ENCODE data around the gene SAPCD2. TPM values are rescaled to one million over a fixed set of nuclear protein-coding genes. Genes with fewer than 3 reads are reported as not detected.

The SAPCD2 gene
- total and polyA plus RNA-seq, 2 of the 4 experiments (the other 2 are of a cell fraction) = 3.4 to 4.9 TPM

DNA sequence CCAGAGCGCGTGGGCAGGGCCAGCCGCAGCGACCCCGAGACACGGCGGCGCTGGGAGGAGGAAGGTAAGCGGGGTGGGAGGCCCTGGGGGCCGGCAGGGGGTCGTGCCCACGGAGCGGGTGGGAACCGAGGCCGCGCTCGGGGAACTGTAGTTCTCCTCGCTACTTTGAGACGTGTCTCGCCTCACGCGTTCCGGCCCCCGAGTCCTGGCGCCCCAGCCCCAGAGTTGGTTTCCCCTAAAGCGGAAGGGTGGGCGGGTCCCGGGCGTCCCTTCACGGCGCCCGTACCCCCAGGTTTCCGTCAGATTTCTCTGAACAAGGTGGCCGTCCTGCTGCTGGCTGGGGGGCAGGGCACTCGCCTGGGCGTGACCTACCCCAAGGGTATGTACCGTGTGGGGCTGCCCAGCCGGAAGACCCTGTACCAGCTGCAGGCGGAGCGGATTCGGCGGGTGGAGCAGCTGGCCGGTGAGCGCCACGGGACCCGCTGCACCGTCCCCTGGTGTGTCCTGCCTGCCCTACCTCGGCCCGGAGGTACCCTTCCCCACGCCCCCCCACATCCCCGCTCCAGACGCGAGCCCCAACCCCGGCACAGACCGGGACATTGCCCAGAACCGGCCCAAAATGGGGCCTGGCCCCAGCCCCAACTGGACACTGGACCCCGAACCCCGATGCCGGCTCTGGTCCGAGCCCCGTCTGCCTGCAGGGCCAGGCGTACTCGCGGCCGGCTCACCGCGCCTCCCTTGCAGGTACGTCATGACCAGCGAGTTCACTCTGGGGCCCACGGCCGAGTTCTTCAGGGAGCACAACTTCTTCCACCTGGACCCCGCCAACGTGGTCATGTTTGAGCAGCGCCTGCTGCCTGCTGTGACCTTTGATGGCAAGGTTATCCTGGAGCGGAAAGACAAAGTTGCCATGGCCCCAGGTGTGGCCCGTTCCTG, 7.7 kb upstream of the SAPCD2 start:
- peak overlapping the region; percentile 20 for H2AK5ac ChIP-seq (ENCODE audit: low read depth, low read length)
- H3K4me1 ChIP-seq (ENCODE audit: control insufficient read depth, insufficient read depth, low read length) = peaks cover 4% of the 10 kb centered on the region
- peak overlapping the region; percentile 84 for H3K4ac ChIP-seq (ENCODE audit: low read depth, low read length)
- H3K36me3 ChIP-seq (ENCODE audit: control insufficient read depth, insufficient read depth, low read length) = peaks cover 24% of the 10 kb centered on the region; the same call in 1 of the 2 replicates
- dilution Hi-C loops (cut with HindIII; ENCODE audit: low sequenced_read_pairs, unreplicated experiment) (no loop called here), intact Hi-C loops (cut with micrococcal nuclease) (no loop called here), in situ Hi-C loops (cut with MboI; ENCODE audit: low sequenced_read_pairs) (no loop called here)
- H3K4me3 ChIP-seq (ENCODE audit: insufficient read depth, low read depth, low read length) = peak overlapping the region; percentile 99
- no peaks in the 10 kb centered on the region for H3K27me3 ChIP-seq (ENCODE audit: control insufficient read depth, insufficient read depth, low read length)
- BruUV-seq (replicated peaks) = no TSS peak
- H4K20me1 ChIP-seq (ENCODE audit: insufficient read depth, low read length) = peaks cover 10% of the 10 kb centered on the region
- H2BK20ac ChIP-seq (ENCODE audit: low read depth, low read length) = no peak overlapping the region
- H3K14ac ChIP-seq (replicated peaks; ENCODE audit: low read depth, low read length) = peak overlapping the region; percentile 71
- H2AFZ ChIP-seq (replicated peaks; ENCODE audit: low read length, poor library complexity) = peak overlapping the region; percentile 94
- ChIA-PET POLR2A (ENCODE audit: unreplicated experiment) (no interaction called here), CTCF (interaction anchor here (1.5 kb wide), 1 partner anchor 31 kb away, joined by 5 read pairs; no protein-coding TSS in a partner anchor)
- H2BK120ac ChIP-seq (ENCODE audit: low read depth, low read length) = peak overlapping the region; percentile 40; the same call in 1 of the 2 replicates
- H2BK5ac ChIP-seq (ENCODE audit: low read depth, low read length, poor library complexity, severe bottlenecking) = peak overlapping the region; percentile 24
- peak overlapping the region; percentile 65 for H3K23ac ChIP-seq (ENCODE audit: low read depth, low read length)
- peak overlapping the region; percentile 4 for H4K91ac ChIP-seq (ENCODE audit: insufficient read depth, low read depth, low read length)
- peak overlapping the region; percentile 40 for H3K9ac ChIP-seq (ENCODE audit: low read depth, low read length)
- H3K79me1 ChIP-seq (ENCODE audit: low read depth in 1 of 2, low read length in 2 of 2) = peaks cover 8 to 34% of the 10 kb centered on the region in 2 experiments
- H3K9me3 ChIP-seq (ENCODE audit: control insufficient read depth, insufficient read depth, low read length) = no peaks in the 10 kb centered on the region
- no peak overlapping the region for H4K5ac ChIP-seq (ENCODE audit: low read depth, low read length)
- H4K8ac ChIP-seq (ENCODE audit: low read depth in 2 of 2, low read length in 2 of 2) = peak overlapping the region; percentile 41 to 67; a peak in 2 of 4 replicates
- no peak overlapping the region; the same call in 1 of the 2 replicates for H3K18ac ChIP-seq (ENCODE audit: low read depth, low read length)
- DNase-seq (no peak), ATAC-seq (ENCODE audit: low read depth) (peak; percentile 13)
- WGBS, 2 experiments (ENCODE audit: extremely low coverage in 2 of 2, insufficient read length in 1 of 2) = 22% methylated on average over 37 of the region's 76 CpGs; no CpG with 5 or more reads in 1 of the 2 experiments
- H3K27ac ChIP-seq (ENCODE audit: insufficient read depth, low read length) = peak overlapping the region; percentile 13; the same call in 1 of the 2 replicates
- no peaks in the 10 kb centered on the region for H3K9me1 ChIP-seq (ENCODE audit: insufficient read depth, low read length)
- H3K56ac ChIP-seq (ENCODE audit: extremely low read depth, insufficient read depth, low read length) = peak overlapping the region; percentile 41
- peak overlapping the region; percentile 89 for H3K4me2 ChIP-seq (ENCODE audit: low read depth, low read length)
- H2BK15ac ChIP-seq (ENCODE audit: low read depth, low read length) = no peak overlapping the region
- peak overlapping the region; percentile 96 for H2AK9ac ChIP-seq (replicated peaks; ENCODE audit: low read depth, low read length, poor library complexity)
- TF ChIP-seq MAFK (IDR thresholded peaks at IDR 0.05; ENCODE audit: low read depth, low read length) (no peak), RFX5 (IDR thresholded peaks at IDR 0.05; ENCODE audit: low read depth, low read length) (no peak), RCOR1 (IDR thresholded peaks at IDR 0.05; ENCODE audit: insufficient replicate concordance, low read length) (no peak), NFE2L2 (IDR thresholded peaks at IDR 0.05; ENCODE audit: low read depth, low read length) (no peak), POLR2A (IDR thresholded peaks at IDR 0.05; ENCODE audit: low read depth, low read length) (no peak), FOS (IDR thresholded peaks at IDR 0.05; ENCODE audit: low read depth, low read length) (no peak), BHLHE40 (IDR thresholded peaks at IDR 0.05; ENCODE audit: low read depth, low read length) (no peak), RAD21 (IDR thresholded peaks at IDR 0.05; ENCODE audit: low read length) (no peak), CEBPB (IDR thresholded peaks at IDR 0.05; ENCODE audit: low read depth, low read length) (no peak), SMC3 (IDR thresholded peaks at IDR 0.05; ENCODE audit: low read depth, low read length) (no peak), MAZ (IDR thresholded peaks at IDR 0.05; ENCODE audit: borderline replicate concordance, low read depth, low read length) (no peak), MXI1 (IDR thresholded peaks at IDR 0.05; ENCODE audit: borderline replicate concordance, low read depth, low read length) (no peak), CHD1 (IDR thresholded peaks at IDR 0.05; ENCODE audit: low read depth, low read length) (no peak)
- TF ChIP-seq, protein P1, sequence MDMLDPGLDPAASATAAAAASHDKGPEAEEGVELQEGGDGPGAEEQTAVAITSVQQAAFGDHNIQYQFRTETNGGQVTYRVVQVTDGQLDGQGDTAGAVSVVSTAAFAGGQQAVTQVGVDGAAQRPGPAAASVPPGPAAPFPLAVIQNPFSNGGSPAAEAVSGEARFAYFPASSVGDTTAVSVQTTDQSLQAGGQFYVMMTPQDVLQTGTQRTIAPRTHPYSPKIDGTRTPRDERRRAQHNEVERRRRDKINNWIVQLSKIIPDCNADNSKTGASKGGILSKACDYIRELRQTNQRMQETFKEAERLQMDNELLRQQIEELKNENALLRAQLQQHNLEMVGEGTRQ (IDR thresholded peaks at IDR 0.05; ENCODE audit: low read depth, low read length) = no peak
- TF ChIP-seq, protein P2, sequence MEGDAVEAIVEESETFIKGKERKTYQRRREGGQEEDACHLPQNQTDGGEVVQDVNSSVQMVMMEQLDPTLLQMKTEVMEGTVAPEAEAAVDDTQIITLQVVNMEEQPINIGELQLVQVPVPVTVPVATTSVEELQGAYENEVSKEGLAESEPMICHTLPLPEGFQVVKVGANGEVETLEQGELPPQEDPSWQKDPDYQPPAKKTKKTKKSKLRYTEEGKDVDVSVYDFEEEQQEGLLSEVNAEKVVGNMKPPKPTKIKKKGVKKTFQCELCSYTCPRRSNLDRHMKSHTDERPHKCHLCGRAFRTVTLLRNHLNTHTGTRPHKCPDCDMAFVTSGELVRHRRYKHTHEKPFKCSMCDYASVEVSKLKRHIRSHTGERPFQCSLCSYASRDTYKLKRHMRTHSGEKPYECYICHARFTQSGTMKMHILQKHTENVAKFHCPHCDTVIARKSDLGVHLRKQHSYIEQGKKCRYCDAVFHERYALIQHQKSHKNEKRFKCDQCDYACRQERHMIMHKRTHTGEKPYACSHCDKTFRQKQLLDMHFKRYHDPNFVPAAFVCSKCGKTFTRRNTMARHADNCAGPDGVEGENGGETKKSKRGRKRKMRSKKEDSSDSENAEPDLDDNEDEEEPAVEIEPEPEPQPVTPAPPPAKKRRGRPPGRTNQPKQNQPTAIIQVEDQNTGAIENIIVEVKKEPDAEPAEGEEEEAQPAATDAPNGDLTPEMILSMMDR (conservative IDR thresholded peaks at IDR 0.05; ENCODE audit: low read depth, low read length) = no peak
